K562 (cell line): ENCODE results near the gene FAM120B. TPM values are rescaled to one million over a fixed set of nuclear protein-coding genes. Genes with fewer than 3 reads are reported as not detected.
A peak's percentile ranks its signal among the peaks of the same experiment; 100 is the strongest.

Experiments used
- ATAC-seq: fragments of 200-7000 bp; cut with Tn5 transposase; 3 replicates; pipeline ENCODE4 v1.9.1; 2020; ENCODE audit warnings: moderate library complexity
- BruUV-seq: library from RNA; stranded (reverse); fragments of 400-500 nt; replicated peaks from 2 replicates; lab custom pipeline; 2021; lab: Mats Ljungman, UMichigan
- CTCF ChIA-PET: fragments of 300-600 bp; formaldehyde crosslinking; extraction: SDS; loops from one replicate; lab custom pipeline; 2021; ENCODE audit warnings: low intra/inter-chr PET ratio; lab: Yijun Ruan, JAX
- POLR2A ChIA-PET: fragments of 300-600, 350-650 bp; sonication (Branson Sonifier 250); formaldehyde crosslinking; extraction: SDS; loops from one replicate; lab custom pipeline; 2021; ENCODE audit warnings: antibody characterized with exemption, inconsistent platforms; lab: Yijun Ruan, JAX
- DNase-seq, 4 experiments: peaks; one replicate each; pipeline versions ENCODE4 v3.0.0 to v3.0.0-alpha.2; 2011 to 2018; ENCODE audit warnings: low spot score in 3 of 4, mixed read lengths in 3 of 4; ENCODE audit errors: extremely low read depth in 1 of 4
- FAIRE-seq: peaks from 2 replicates; lab custom pipeline; 2011; peaks lifted over from hg19 to GRCh38; lab: Jason Lieb, UNC
- H2AFZ ChIP-seq: 2 replicates; pipeline ENCODE4 v1.6.0; 2011; ENCODE audit warnings: low read depth, low read length, control low read depth, inconsistent platforms
- H3K27ac ChIP-seq: fragments of 200-600 bp; 3 replicates; pipeline ENCODE4 v1.8.0; 2011; ENCODE audit warnings: low read depth, mild to moderate bottlenecking, control low read depth, inconsistent platforms, low read length, moderate library complexity, mixed read lengths; ENCODE audit errors: extremely low read depth
- H3K27me3 ChIP-seq, 2 experiments: fragments of 300-600 bp in 1 of 2; 2 replicates in 1 of 2; 3 replicates in 1 of 2; pipeline versions ENCODE4 v1.6.0 to v1.8.0; 2011; ENCODE audit warnings: inconsistent platforms in 2 of 2, low read length in 2 of 2, mild to moderate bottlenecking in 1 of 2, mixed read lengths in 1 of 2, moderate library complexity in 1 of 2; ENCODE audit not compliant: control insufficient read depth in 2 of 2, insufficient read depth in 2 of 2
- H3K36me3 ChIP-seq: fragments of 300-600 bp; 3 replicates; pipeline ENCODE4 v1.8.0; 2011; ENCODE audit warnings: mild to moderate bottlenecking, low read length, inconsistent platforms; ENCODE audit not compliant: control insufficient read depth, insufficient read depth
- H3K4me1 ChIP-seq, 2 experiments: fragments of 200-600 bp in 1 of 2; replicated peaks in 1 of 2; 2 replicates in 1 of 2; 3 replicates in 1 of 2; pipeline versions ENCODE4 v1.5.1 to v1.8.0; 2011; ENCODE audit warnings: inconsistent platforms in 2 of 2, low read length in 2 of 2, mild to moderate bottlenecking in 1 of 2, mixed read lengths in 1 of 2, moderate library complexity in 1 of 2; ENCODE audit not compliant: control insufficient read depth in 2 of 2, insufficient read depth in 2 of 2
- H3K4me2 ChIP-seq: 2 replicates; pipeline ENCODE4 v1.6.1; 2011; ENCODE audit warnings: low read length, control low read depth, inconsistent platforms, mixed read lengths; ENCODE audit not compliant: insufficient read depth
- H3K4me3 ChIP-seq: fragments of 200-600 bp; sonication (generic), shearing (Covaris generic); 2 replicates; pipeline ENCODE4 v1.5.1; 2016; ENCODE audit warnings: control low read depth, inconsistent platforms
- H3K79me2 ChIP-seq: fragments of 200-600 bp; 3 replicates; pipeline ENCODE4 v1.8.0; 2011; ENCODE audit warnings: low read length, inconsistent platforms; ENCODE audit not compliant: control insufficient read depth, insufficient read depth
- H3K9ac ChIP-seq, 2 experiments: 2 replicates each; pipeline versions ENCODE4 v1.6.0 to v1.6.1; 2011; ENCODE audit warnings: low read depth in 2 of 2, low read length in 2 of 2, control low read depth in 1 of 2, inconsistent platforms in 1 of 2, mild to moderate bottlenecking in 1 of 2, mixed read lengths in 1 of 2; ENCODE audit not compliant: insufficient read depth in 1 of 2
- H3K9me1 ChIP-seq: one replicate; pipeline ENCODE4 v1.6.0; 2011; ENCODE audit warnings: inconsistent platforms, mild to moderate bottlenecking, low read length, moderate library complexity; ENCODE audit not compliant: control insufficient read depth, insufficient read depth
- H3K9me3 ChIP-seq: replicated peaks from 2 replicates; pipeline ENCODE4 v1.5.1; 2011; ENCODE audit warnings: low read depth, low read length, inconsistent platforms; ENCODE audit not compliant: control insufficient read depth, insufficient read depth
- H4K20me1 ChIP-seq: replicated peaks from 2 replicates; pipeline ENCODE4 v1.6.1; 2011; ENCODE audit warnings: low read length, inconsistent platforms, mixed read lengths; ENCODE audit not compliant: control insufficient read depth, insufficient read depth
- ATF2 ChIP-seq: sonication (generic); formaldehyde crosslinking; IDR thresholded peaks from 2 replicates; pipeline ENCODE4 v1.8.1; 2022; ENCODE audit warnings: missing genetic modification reagents
- CTCF ChIP-seq, 3 experiments: IDR thresholded peaks in 2 of 3; conservative IDR thresholded peaks in 1 of 3; 2 replicates each; pipeline ENCODE4 v1.5.1; 2011 to 2012; ENCODE audit warnings: low read length in 3 of 3, mild to moderate bottlenecking in 3 of 3, control low read depth in 2 of 3, improper control_type of control experiment in 1 of 3, inconsistent platforms in 1 of 3, low read depth in 1 of 3, mixed read lengths in 1 of 3, moderate library complexity in 1 of 3; ENCODE audit not compliant: insufficient read depth in 2 of 3
- FOXP4 ChIP-seq: sonication (generic); formaldehyde crosslinking; IDR thresholded peaks from 2 replicates; pipeline ENCODE4 v1.8.0; 2022; ENCODE audit warnings: mild to moderate bottlenecking, missing genetic modification reagents, borderline replicate concordance
- HMGN3 ChIP-seq: IDR thresholded peaks from 2 replicates; pipeline ENCODE4 v1.6.1; 2011; ENCODE audit warnings: borderline replicate concordance, low read depth, mild to moderate bottlenecking, mixed read lengths, low read length; ENCODE audit not compliant: insufficient read length; ENCODE audit errors: extremely low read depth
- THRA ChIP-seq: fragments of 450-650 bp; IDR thresholded peaks from 2 replicates; pipeline ENCODE4 v1.6.1; 2017; ENCODE audit warnings: mild to moderate bottlenecking, moderate library complexity
- ZKSCAN8 ChIP-seq: fragments of 200-800 bp; sonication (Bioruptor generic); IDR thresholded peaks from 2 replicates; pipeline ENCODE4 v1.6.1; 2016; ENCODE audit warnings: missing genetic modification characterization, missing compliant biosample characterization
- ZNF561 ChIP-seq: fragments of 450-650 bp; formaldehyde crosslinking; conservative IDR thresholded peaks from 2 replicates; pipeline ENCODE4 v1.4.0; 2020; ENCODE audit warnings: mild to moderate bottlenecking, moderate library complexity
- WGBS: fragments of 100-300 bp; shearing (Covaris generic); methylation state at CpG from one replicate; pipeline ENCODE4 v1.1.6; 2016; ENCODE audit warnings: low coverage, mixed read lengths; ENCODE audit not compliant: insufficient coverage; ENCODE audit errors: missing lambda C conversion rate; 5-methylcytosine and 5-hydroxymethylcytosine counted together
- in situ Hi-C: fragments of 300-500 bp; cut with MboI; formaldehyde crosslinking; loops from 4 replicates; pipeline ENCODE4 v1.15.0; 2018; ENCODE audit warnings: inconsistent platforms, mixed read lengths
- intact Hi-C: fragments of 100-400 bp; cut with micrococcal nuclease; formaldehyde crosslinking; loops from 2 replicates; pipeline ENCODE4 v1.14.2; 2022
- polyA plus RNA-seq, 8 experiments: library from polyadenylated mRNA; depleted of rRNA in 4 of 8; stranded (reverse) in 5 of 8; unstranded in 3 of 8; fragments of >200 nt; fragmentation: Nextera tagmentation in 2 of 8; fragmentation: Illumina TruSeq in 1 of 8; extraction: Ambion mirVana in 2 of 8; extraction: Trizol in 1 of 8; gene quantifications; 2 replicates each; pipeline versions ENCODE4 v1.2.1 to v1.2.3, GENCODE V29; 2011 to 2014; ENCODE audit warnings: inconsistent platforms in 1 of 8, missing spikeins in 1 of 8
- total RNA-seq, 7 experiments: library from RNA; depleted of rRNA in 6 of 7; stranded (reverse); fragments of >200 nt in 6 of 7; fragmentation: Illumina TruSeq in 2 of 7; extraction: Trizol in 2 of 7; gene quantifications; 2 replicates each; pipeline versions ENCODE4 v1.2.1 to v1.2.3, GENCODE V29; 2011 to 2021; ENCODE audit warnings: low replicate concordance in 1 of 7

FAM120B gene
- total and polyA plus RNA-seq, 9 of the 15 experiments (the other 6 are each of a cell fraction or from before 2014, with no cell fraction given), result 3.5 to 22.6 (median 14.7) TPM

GRCh38 chr6:170439366-170440361 is 133.1 kb downstream of the FAM120B start:
- Histone ChIP-seq H3K4me2 (no peak overlapping the region), H3K79me2 (no peaks in the 10 kb centered on the region), H3K9me1 (no peaks in the 10 kb centered on the region), H3K27me3 (peaks cover 52 to 79% of the 10 kb centered on the region in 2 experiments), H3K9ac (no peak overlapping the region), H3K9me3 (no peaks in the 10 kb centered on the region), H3K4me3 (no peak overlapping the region), H4K20me1 (no peaks in the 10 kb centered on the region; the same call in 1 of the 2 replicates), H3K36me3 (no peaks in the 10 kb centered on the region), H3K4me1 (peaks cover 0 to 10% of the 10 kb centered on the region in 2 experiments; a peak in 2 of 5 replicates), H2AFZ (no peak overlapping the region; the same call in 1 of the 2 replicates), H3K27ac (no peak overlapping the region)
- FAIRE-seq, result peak; percentile 29
- TF ChIP-seq HMGN3, result no peak
- no peak for TF ChIP-seq ZNF561 (CRISPR knock-in tag)
- no peak for TF ChIP-seq CTCF (IDR thresholded peaks at IDR 0.05 in 2 of 3, conservative IDR thresholded peaks at IDR 0.05 in 1 of 3; ENCODE audit: insufficient read depth in 2 of 3, low read depth in 1 of 3, low read length in 3 of 3)
- no peak for TF ChIP-seq FOXP4 (CRISPR knock-in tag)
- TF ChIP-seq THRA, result no peak
- TF ChIP-seq ZKSCAN8 (CRISPR knock-in tag), result no peak
- TF ChIP-seq ATF2, result no peak
- CTCF ChIA-PET, result no interaction called here
- in situ Hi-C loops (no loop called here), intact Hi-C loops (loop anchor here (5.0 kb wide), 1 partner anchor 78 kb away; no protein-coding TSS in a partner anchor)
- POLR2A ChIA-PET, result interaction anchor here (0.5 to 1.4 kb wide), 4 partner anchors 9 to 507 kb away, joined by 3 read pairs; no protein-coding TSS in a partner anchor
- 10% methylated on average over 21 of the region's 21 CpGs for WGBS
- BruUV-seq, result no TSS peak
- no peak for DNase-seq
- ATAC-seq, result 0 out of 3 replicates have a peak, but pooled peaks have one; percentile 9
